ENCODE results near the gene GABPA. TPM values are rescaled to one million over a fixed set of nuclear protein-coding genes. Genes with fewer than 3 reads are reported as not detected.

The GABPA gene
- polyA plus RNA-seq, 1 donor (not counting 4 experiments of a cell fraction or from before 2014, with no cell fraction given) = 16.3 TPM

GRCh38 chr21:25750085-25750484 is 15.3 kb downstream of the GABPA start:
- no peaks in the 10 kb centered on the region for H4K20me1 ChIP-seq (ENCODE audit: control insufficient read depth, extremely low read depth, insufficient read depth, low read length)
- no peak overlapping the region for H3K4me2 ChIP-seq (ENCODE audit: control insufficient read depth, extremely low read depth, insufficient read depth, low read depth, low read length)
- no peak for TF ChIP-seq EZH2 (IDR thresholded peaks at IDR 0.05; ENCODE audit: low read length)
- TF ChIP-seq CTCF (optimal IDR thresholded peaks at IDR 0.05 in 1 of 3, IDR thresholded peaks at IDR 0.05 in 1 of 3, conservative IDR thresholded peaks at IDR 0.05 in 1 of 3; ENCODE audit: extremely low read depth in 1 of 3, insufficient read depth in 2 of 3, low read length in 3 of 3) = no peak
- H3K9me3 ChIP-seq (ENCODE audit: control insufficient read depth, low read depth, low read length) = no peaks in the 10 kb centered on the region
- H3K36me3 ChIP-seq (ENCODE audit: control insufficient read depth in 2 of 2, extremely low read depth in 1 of 2, insufficient read depth in 2 of 2, low read length in 2 of 2) = peaks cover 8% of the 10 kb centered on the region in 2 experiments
- dilution Hi-C loops (cut with MboI; ENCODE audit: extremely low pct_ligation_motif_present, low sequenced_read_pairs) = no loop called here
- FAIRE-seq (no peak), DNase-seq (ENCODE audit: low read depth, low spot score) (no peak)
- no peak overlapping the region for H3K9ac ChIP-seq (ENCODE audit: control insufficient read depth, extremely low read depth, insufficient read depth, low read length)
- H3K79me2 ChIP-seq (ENCODE audit: control insufficient read depth, insufficient read depth, low read length) = no peaks in the 10 kb centered on the region
- H3K27me3 ChIP-seq (ENCODE audit: control insufficient read depth, extremely low read depth, insufficient read depth, low read length) = no peaks in the 10 kb centered on the region
- H3K9me1 ChIP-seq (ENCODE audit: control insufficient read depth, extremely low read depth, insufficient read depth, low read length) = no peaks in the 10 kb centered on the region
- H3K4me1 ChIP-seq (ENCODE audit: control insufficient read depth, extremely low read depth, insufficient read depth, low read length) = no peaks in the 10 kb centered on the region
- H3K27ac ChIP-seq (ENCODE audit: control insufficient read depth, insufficient read depth, low read length) = no peak overlapping the region
- H2AFZ ChIP-seq (ENCODE audit: control insufficient read depth, low read length) = no peak overlapping the region
- no peak overlapping the region for H3K4me3 ChIP-seq (ENCODE audit: control insufficient read depth in 2 of 3, extremely low read depth in 1 of 3, insufficient read depth in 2 of 3, low read depth in 1 of 3, low read length in 3 of 3)

- Histone ChIP-seq H3K4me2 (ENCODE audit: control insufficient read depth, extremely low read depth, insufficient read depth, low read depth, low read length) (no peak overlapping the region), H3K36me3 (ENCODE audit: control insufficient read depth in 2 of 2, extremely low read depth in 1 of 2, insufficient read depth in 2 of 2, low read length in 2 of 2) (peaks cover 5 to 6% of the 10 kb centered on the region in 2 experiments), H3K4me3 (ENCODE audit: control insufficient read depth in 2 of 3, extremely low read depth in 1 of 3, insufficient read depth in 2 of 3, low read depth in 1 of 3, low read length in 3 of 3) (no peak overlapping the region), H3K9ac (ENCODE audit: control insufficient read depth, extremely low read depth, insufficient read depth, low read length) (no peak overlapping the region), H3K27ac (ENCODE audit: control insufficient read depth, insufficient read depth, low read length) (no peak overlapping the region), H3K9me1 (ENCODE audit: control insufficient read depth, extremely low read depth, insufficient read depth, low read length) (no peaks in the 10 kb centered on the region), H3K27me3 (ENCODE audit: control insufficient read depth, extremely low read depth, insufficient read depth, low read length) (no peaks in the 10 kb centered on the region), H3K79me2 (ENCODE audit: control insufficient read depth, insufficient read depth, low read length) (no peaks in the 10 kb centered on the region), H3K4me1 (ENCODE audit: control insufficient read depth, extremely low read depth, insufficient read depth, low read length) (no peaks in the 10 kb centered on the region), H2AFZ (ENCODE audit: control insufficient read depth, low read length) (no peak overlapping the region), H4K20me1 (ENCODE audit: control insufficient read depth, extremely low read depth, insufficient read depth, low read length) (no peaks in the 10 kb centered on the region), H3K9me3 (ENCODE audit: control insufficient read depth, low read depth, low read length) (no peaks in the 10 kb centered on the region)
- TF ChIP-seq CTCF (optimal IDR thresholded peaks at IDR 0.05 in 1 of 3, IDR thresholded peaks at IDR 0.05 in 1 of 3, conservative IDR thresholded peaks at IDR 0.05 in 1 of 3; ENCODE audit: extremely low read depth in 1 of 3, insufficient read depth in 2 of 3, low read length in 3 of 3) = no peak
- TF ChIP-seq EZH2 (IDR thresholded peaks at IDR 0.05; ENCODE audit: low read length) = no peak
- FAIRE-seq (no peak), DNase-seq (ENCODE audit: low read depth, low spot score) (no peak)
- dilution Hi-C loops (cut with MboI; ENCODE audit: extremely low pct_ligation_motif_present, low sequenced_read_pairs) = no loop called here
Observed at GRCh38 chr21:25752416-25752815, 17.6 kb downstream of the GABPA start.
